HG02938 (cell line): Measurements from ENCODE around the gene CASQ2.

Source experiments
- ATAC-seq: cut with Tn5 transposase; IDR thresholded peaks from one replicate; pipeline ENCODE4 v1.9.1; 2021; ENCODE audit warnings: mild to moderate bottlenecking, moderate library complexity; ENCODE audit not compliant: unreplicated experiment

Gene CASQ2

GRCh38 chr1:115701090-115701489 lies 67.4 kb downstream of the CASQ2 start:
- ATAC-seq: no peak

- no peak for ATAC-seq
Observed at GRCh38 chr1:115697619-115698018, 70.9 kb downstream of the CASQ2 start.

GRCh38 chr1:115694805-115695204 lies 73.7 kb downstream of the CASQ2 start:
- no peak for ATAC-seq

GRCh38 chr1:115692224-115692623 lies 76.3 kb downstream of the CASQ2 start:
- ATAC-seq: no peak

- no peak for ATAC-seq
Observed at GRCh38 chr1:115690972-115691371, 77.5 kb downstream of the CASQ2 start.

GRCh38 chr1:115687744-115688143 lies 80.8 kb downstream of the CASQ2 start:
- ATAC-seq: no peak

- ATAC-seq: no peak
Observed at GRCh38 chr1:115685029-115685705, 83.3 kb downstream of the CASQ2 start.

- ATAC-seq: no peak
Observed at GRCh38 chr1:115682792-115683191, 85.7 kb downstream of the CASQ2 start.

GRCh38 chr1:115680730-115681111 lies 87.8 kb downstream of the CASQ2 start:
- ATAC-seq: no peak

GRCh38 chr1:115679141-115679611 lies 89.3 kb downstream of the CASQ2 start:
- ATAC-seq: no peak

GRCh38 chr1:115678141-115678540 lies 90.4 kb downstream of the CASQ2 start:
- no peak for ATAC-seq

- ATAC-seq: no peak
Observed at GRCh38 chr1:115677565-115677964, 90.9 kb downstream of the CASQ2 start.

GRCh38 chr1:115677182-115677555 lies 91.3 kb downstream of the CASQ2 start:
- ATAC-seq: peak; percentile 71

- peak; percentile 36 for ATAC-seq
Observed at GRCh38 chr1:115676498-115677181, 91.9 kb downstream of the CASQ2 start.

GRCh38 chr1:115672224-115673009 lies 96.1 kb downstream of the CASQ2 start:
- no peak for ATAC-seq

GRCh38 chr1:115671176-115671934 lies 97.2 kb downstream of the CASQ2 start:
- ATAC-seq: no peak

GRCh38 chr1:115670476-115671175 lies 97.9 kb downstream of the CASQ2 start:
- ATAC-seq: no peak

- ATAC-seq: no peak
Observed at GRCh38 chr1:115669886-115670285, 98.6 kb downstream of the CASQ2 start.

GRCh38 chr1:115669002-115669673 lies 99.4 kb downstream of the CASQ2 start:
- no peak for ATAC-seq

GRCh38 chr1:115668579-115668978 lies 99.9 kb downstream of the CASQ2 start:
- no peak for ATAC-seq
